ENCODE data around the gene DLGAP1. TPM values are rescaled to one million over a fixed set of nuclear protein-coding genes. Genes with fewer than 3 reads are reported as not detected.

Gene DLGAP1
- total and polyA plus RNA-seq, 2 of the 13 experiments (the other 11 are each of a cell fraction or from before 2014, with no cell fraction given): 0.01 TPM; not detected in 1

GRCh38 chr18:3885209-3885792 lies 569.8 kb downstream of the DLGAP1 start:
- H3K27me3 ChIP-seq (ENCODE audit: control insufficient read depth in 1 of 2, insufficient read depth in 2 of 2, low read length in 2 of 2): no peaks in the 10 kb centered on the region; a peak in 1 of 5 replicates
- DNase-seq (ENCODE audit: low spot score): peak; percentile 27
- peak; percentile 95 for ATAC-seq
- TF ChIP-seq ZNF740 (CRISPR knock-in tag; IDR thresholded peaks at IDR 0.05) (no peak), CREM (IDR thresholded peaks at IDR 0.05) (no peak), CREM (CRISPR knock-in tag; IDR thresholded peaks at IDR 0.05) (no peak), XBP1 (CRISPR knock-in tag; IDR thresholded peaks at IDR 0.05) (no peak), THYN1 (CRISPR knock-in tag; IDR thresholded peaks at IDR 0.05; ENCODE audit: borderline replicate concordance, low read depth) (no peak), SPEN (CRISPR knock-in tag; IDR thresholded peaks at IDR 0.05; ENCODE audit: low read depth) (no peak), MIER2 (CRISPR knock-in tag; IDR thresholded peaks at IDR 0.05) (no peak), PHF5A (CRISPR knock-in tag; IDR thresholded peaks at IDR 0.05; ENCODE audit: low read depth, unreplicated experiment) (no peak), ZNF10 (CRISPR knock-in tag; IDR thresholded peaks at IDR 0.05; ENCODE audit: borderline replicate concordance, low read depth) (no peak), ZNF761 (CRISPR knock-in tag; conservative IDR thresholded peaks at IDR 0.05) (no peak), ZNF20 (CRISPR knock-in tag; IDR thresholded peaks at IDR 0.05) (no peak), HOXA5 (CRISPR knock-in tag; IDR thresholded peaks at IDR 0.05) (no peak), NR2F2 (IDR thresholded peaks at IDR 0.05; ENCODE audit: borderline replicate concordance, low read depth) (no peak), ZNF547 (CRISPR knock-in tag; IDR thresholded peaks at IDR 0.05) (no peak), ZSCAN31 (CRISPR knock-in tag; IDR thresholded peaks at IDR 0.05; ENCODE audit: low read depth) (no peak), ZNF12 (CRISPR knock-in tag; IDR thresholded peaks at IDR 0.05) (no peak)
- in situ Hi-C loops (cut with HindIII; ENCODE audit: extremely low pct_ligation_motif_present, low pct_unique_long_range_greater_than_20kb) (no loop called here), intact Hi-C loops (cut with micrococcal nuclease; ENCODE audit: unreplicated experiment) (loop anchor here (5.0 kb wide), 1 partner anchor 1008 kb away; no protein-coding TSS in a partner anchor)
- no peaks in the 10 kb centered on the region for H3K79me2 ChIP-seq (ENCODE audit: insufficient read depth, low read length)
- 26% methylated on average over 2 of the region's 2 CpGs for WGBS (ENCODE audit: low lambda C conversion rate)
- POLR2A ChIA-PET: no interaction called here
- H3K9me3 ChIP-seq (ENCODE audit: low read length): no peaks in the 10 kb centered on the region
- no peak overlapping the region for H3K4me2 ChIP-seq (ENCODE audit: low read depth, low read length)
- no peaks in the 10 kb centered on the region for H3K4me1 ChIP-seq (ENCODE audit: insufficient read depth, low read length)
- BruUV-seq (replicated peaks): no TSS peak
- no peak overlapping the region for H3K27ac ChIP-seq (ENCODE audit: extremely low read length, insufficient read depth, low read length)
- H3K4me3 ChIP-seq (replicated peaks in 1 of 3; ENCODE audit: insufficient read depth in 1 of 3, low read depth in 2 of 3, low read length in 3 of 3): no peak overlapping the region
- no peak overlapping the region for H2AFZ ChIP-seq (ENCODE audit: low read length)
- FAIRE-seq: peak; percentile 18
- no peak overlapping the region for H3K9ac ChIP-seq (ENCODE audit: insufficient read depth, low read depth, low read length)
- H4K20me1 ChIP-seq (ENCODE audit: insufficient read depth, low read length): no peaks in the 10 kb centered on the region
- CTCF ChIA-PET (ENCODE audit: low intra/inter-chr PET ratio, low total read pairs): no interaction called here
- H3K36me3 ChIP-seq (replicated peaks in 1 of 2; ENCODE audit: control insufficient read depth in 1 of 2, insufficient read depth in 2 of 2, low read length in 2 of 2): no peaks in the 10 kb centered on the region

Measured in HepG2 (cell line).